GM18519 (cell line): ENCODE results near the gene FAM227B.

Source experiments
- ATAC-seq: cut with Tn5 transposase; IDR thresholded peaks from one replicate; pipeline ENCODE4 v1.9.1; 2021; ENCODE audit warnings: mild to moderate bottlenecking, moderate library complexity; ENCODE audit not compliant: unreplicated experiment, low FRiP score

FAM227B gene

DNA sequence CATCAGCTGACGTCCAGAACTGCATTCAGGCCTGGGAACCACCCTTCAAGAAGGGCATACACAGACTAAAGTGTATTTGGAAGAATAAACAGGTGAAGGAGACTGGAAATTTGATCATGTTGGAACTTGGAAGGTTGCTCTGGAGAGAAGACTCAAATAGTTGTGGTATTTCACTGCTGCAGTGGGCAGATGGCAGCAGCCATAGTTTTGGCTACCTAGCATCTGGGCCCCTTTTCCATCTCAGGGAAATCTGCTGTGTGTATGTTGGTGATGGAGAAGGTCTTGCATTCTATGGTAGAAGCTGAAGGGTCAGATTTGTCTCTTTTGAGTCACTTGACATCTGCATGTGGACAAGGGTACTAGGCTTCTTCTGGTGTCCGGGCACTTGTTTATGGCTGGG is 311.9 kb downstream of the FAM227B start:
- ATAC-seq = no peak

- ATAC-seq = no peak
These were observed 314.1 kb downstream of the FAM227B start for GRCh38 chr15:49306551-49306950.

DNA sequence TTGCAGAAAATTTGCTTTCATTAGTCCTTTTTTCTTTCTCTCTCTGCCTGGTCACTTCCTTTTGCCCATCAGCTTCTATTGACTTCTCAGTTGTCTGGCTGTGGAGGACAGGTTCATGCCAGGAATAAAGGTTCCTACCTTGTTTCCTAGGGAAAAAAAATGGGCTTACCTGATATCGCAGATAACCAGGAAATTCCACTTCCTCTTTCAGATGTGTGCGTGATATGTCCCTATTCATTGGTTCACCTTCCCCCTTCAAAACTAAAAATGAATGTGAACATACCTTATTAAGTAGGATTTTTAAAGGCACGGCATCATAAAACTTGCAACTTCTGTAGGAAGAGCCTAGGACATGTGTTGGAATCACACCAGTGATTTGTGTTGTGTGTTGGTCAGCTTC is 317.6 kb downstream of the FAM227B start:
- no peak for ATAC-seq

DNA sequence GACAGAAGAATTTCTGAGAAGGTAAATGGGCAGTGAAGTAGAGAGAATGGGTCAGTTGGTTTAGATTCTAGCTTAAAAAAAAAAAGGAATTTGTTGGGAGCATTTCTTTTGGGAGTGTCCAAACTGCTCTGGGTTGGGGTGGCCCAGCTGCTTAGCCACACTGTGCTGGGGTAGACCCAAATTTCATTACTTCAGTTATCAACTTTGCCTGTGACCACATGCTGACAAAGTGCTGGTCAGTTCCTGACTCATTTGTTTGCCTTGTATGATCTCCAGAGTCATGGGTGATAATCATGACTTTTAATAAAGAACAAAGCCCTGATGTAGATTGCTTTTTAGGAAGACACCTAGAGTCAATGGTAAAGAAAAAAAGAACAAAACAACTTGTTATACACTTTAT is 319.1 kb downstream of the FAM227B start:
- no peak for ATAC-seq

DNA sequence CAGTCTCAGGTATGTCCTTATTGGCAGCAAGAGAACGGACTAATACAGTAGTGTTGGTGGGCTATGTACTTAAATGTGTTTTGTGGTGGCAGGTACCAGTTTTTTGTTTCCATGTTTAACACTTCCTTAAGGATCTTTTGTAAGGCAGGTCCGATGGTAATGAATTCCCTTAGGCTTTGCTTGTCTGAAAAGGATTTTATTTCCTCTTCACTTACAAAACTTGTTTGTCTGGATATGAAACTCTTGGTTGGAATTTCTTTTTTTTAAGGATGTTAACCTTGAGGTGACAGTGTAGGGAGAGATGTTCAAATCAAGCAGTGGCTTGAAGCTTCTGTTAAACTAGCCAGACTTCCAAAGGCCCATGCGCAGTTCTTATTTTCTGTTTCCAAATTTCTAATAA is 319.8 kb downstream of the FAM227B start:
- no peak for ATAC-seq

- no peak for ATAC-seq
These were observed 323.0 kb downstream of the FAM227B start for GRCh38 chr15:49297584-49297983.

- no peak for ATAC-seq
These were observed 324.4 kb downstream of the FAM227B start for GRCh38 chr15:49296258-49296657.

DNA sequence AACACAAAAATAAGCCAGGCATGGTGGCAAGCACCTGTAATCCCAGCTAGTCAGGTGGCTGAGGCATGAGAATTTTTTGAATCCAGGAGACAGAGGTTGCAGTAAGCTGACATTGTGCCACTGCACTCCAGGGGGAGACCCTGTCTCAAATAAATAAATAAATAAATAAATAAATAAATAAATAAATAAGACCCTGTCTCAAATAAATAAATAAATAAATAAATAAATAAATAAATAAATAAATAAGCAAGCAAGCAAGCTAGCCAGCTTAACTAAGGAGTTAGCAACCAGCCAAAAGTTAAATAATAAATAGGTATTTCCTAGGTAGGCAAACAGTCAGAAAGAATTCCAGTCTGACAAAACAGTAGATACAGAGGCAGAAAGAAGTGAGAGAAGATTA is 326.7 kb downstream of the FAM227B start:
- ATAC-seq = no peak

DNA sequence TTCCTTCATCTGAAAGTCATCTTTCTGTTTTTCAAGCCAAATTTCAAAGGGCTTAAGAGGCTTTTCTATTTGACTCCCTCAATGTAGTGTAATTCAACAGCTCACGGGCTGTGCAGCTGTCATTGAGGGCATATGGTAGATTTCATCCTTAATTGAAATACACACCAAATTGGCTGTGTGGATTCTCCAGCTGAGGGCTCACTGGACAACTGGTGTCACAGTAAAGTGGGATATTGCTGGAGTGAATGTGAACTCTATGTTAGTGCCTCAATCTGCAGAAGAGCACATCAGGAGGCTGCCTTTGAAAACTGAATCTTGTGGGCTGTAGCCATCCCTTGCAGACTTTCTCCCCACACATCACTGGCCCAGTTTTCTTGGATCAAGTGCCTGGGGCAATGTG is 330.4 kb downstream of the FAM227B start:
- ATAC-seq = no peak

DNA sequence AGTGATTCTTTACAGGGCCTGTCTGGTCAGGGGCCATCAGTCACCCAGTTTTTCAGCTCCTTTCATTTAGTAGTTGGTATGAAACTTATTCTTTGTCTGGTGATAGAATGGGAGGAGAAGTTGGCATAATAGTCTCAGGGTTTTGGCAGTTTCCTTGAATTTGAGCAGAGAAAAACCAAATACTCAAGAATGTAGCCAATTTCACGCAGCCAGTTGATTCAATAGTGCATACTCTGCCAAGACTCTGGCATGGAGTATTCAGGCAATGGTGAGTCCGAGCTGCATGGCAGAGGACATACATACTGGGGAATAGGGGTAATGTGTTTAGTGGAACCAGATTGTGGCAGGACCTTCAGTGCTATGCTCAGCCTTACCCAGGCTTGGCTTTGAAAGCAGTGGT is 332.2 kb downstream of the FAM227B start:
- ATAC-seq = no peak

DNA sequence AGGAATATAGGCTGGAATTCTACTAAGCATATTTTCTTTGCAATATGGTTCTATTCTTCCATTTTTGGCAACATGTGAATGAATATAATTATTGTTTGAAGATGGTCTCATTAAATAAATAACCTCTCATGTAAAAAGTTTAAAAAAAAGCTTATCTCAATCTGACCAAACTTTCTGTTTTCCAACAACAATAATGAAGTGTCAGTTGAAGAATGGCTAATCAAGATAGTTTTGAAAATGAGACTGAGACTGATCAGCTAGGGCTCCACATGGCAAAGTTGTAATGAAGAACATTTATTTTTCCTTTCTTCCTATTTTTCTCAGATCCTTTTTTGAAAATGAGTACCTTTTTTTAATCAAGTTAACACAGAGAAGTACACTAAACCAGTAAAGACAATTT is 333.1 kb downstream of the FAM227B start:
- ATAC-seq = no peak

GRCh38 chr15:49286649-49287404 is 333.8 kb downstream of the FAM227B start:
- ATAC-seq = no peak

GRCh38 chr15:49282366-49282765 is 338.3 kb downstream of the FAM227B start:
- ATAC-seq = no peak

- ATAC-seq = no peak
These were observed 340.8 kb downstream of the FAM227B start for GRCh38 chr15:49279521-49280456.

- no peak for ATAC-seq
These were observed 341.9 kb downstream of the FAM227B start for GRCh38 chr15:49278751-49279150.
